Endodermal cell (in vitro differentiated cells): ENCODE results near the gene ALDH6A1. TPM values are rescaled to one million over a fixed set of nuclear protein-coding genes. Genes with fewer than 3 reads are reported as not detected.

Experiments
- DNase-seq: peaks from one replicate; pipeline ENCODE4 v3.0.0-alpha.2; 2017
- H3K27ac ChIP-seq: 2 replicates; pipeline ENCODE4 v1.5.1; 2013; ENCODE audit warnings: mild to moderate bottlenecking, low read depth, low read length, moderate library complexity
- H3K27me3 ChIP-seq: 2 replicates; pipeline ENCODE4 v1.6.1; 2013; ENCODE audit warnings: mild to moderate bottlenecking, low read length, moderate library complexity; ENCODE audit not compliant: insufficient read depth, control insufficient read depth, poor library complexity, severe bottlenecking
- H3K36me3 ChIP-seq: 2 replicates; pipeline ENCODE4 v1.7.0; 2013; ENCODE audit warnings: mild to moderate bottlenecking, low read length, moderate library complexity; ENCODE audit not compliant: control insufficient read depth, insufficient read depth
- H3K4me1 ChIP-seq: one replicate; pipeline ENCODE4 v1.7.0; 2013; ENCODE audit warnings: low read length; ENCODE audit not compliant: control insufficient read depth, insufficient read depth
- H3K4me3 ChIP-seq: 2 replicates; pipeline ENCODE4 v1.5.1; 2013; ENCODE audit warnings: mild to moderate bottlenecking, low read length, moderate library complexity
- H3K9ac ChIP-seq: 2 replicates; pipeline ENCODE4 v1.6.1; 2013; ENCODE audit warnings: mild to moderate bottlenecking, low read length, moderate library complexity; ENCODE audit not compliant: poor library complexity, severe bottlenecking; ENCODE audit errors: extremely low read depth
- H3K9me3 ChIP-seq: 2 replicates; pipeline ENCODE4 v1.6.1; 2013; ENCODE audit warnings: mild to moderate bottlenecking, low read length, moderate library complexity; ENCODE audit not compliant: control insufficient read depth
- H3K27ac Mint-ChIP-seq: 2 replicates; pipeline ENCODE4 v1.8.0; 2020; ENCODE audit warnings: mixed read lengths
- H3K27me3 Mint-ChIP-seq: 2 replicates; pipeline ENCODE4 v1.8.0; 2021; ENCODE audit warnings: mild to moderate bottlenecking, mixed read lengths; ENCODE audit not compliant: insufficient read depth
- H3K36me3 Mint-ChIP-seq: 2 replicates; pipeline ENCODE4 v1.8.0; 2020; ENCODE audit warnings: low read depth, mixed read lengths
- H3K4me1 Mint-ChIP-seq: 2 replicates; pipeline ENCODE4 v1.8.0; 2020; ENCODE audit warnings: mixed read lengths
- H3K4me3 Mint-ChIP-seq: 2 replicates; pipeline ENCODE4 v1.8.0; 2020; ENCODE audit warnings: mild to moderate bottlenecking, moderate library complexity, mixed read lengths
- H3K9me3 Mint-ChIP-seq: 2 replicates; pipeline ENCODE4 v1.8.0; 2020; ENCODE audit warnings: mild to moderate bottlenecking, mixed read lengths
- CTCF ChIP-seq: fragments of 200-600 bp; sonication (generic); conservative IDR thresholded peaks from 2 replicates; pipeline ENCODE4 v1.5.0; 2021; ENCODE audit warnings: antibody characterized with exemption, mild to moderate bottlenecking
- WGBS, 2 experiments: methylation state at CpG; one replicate each; pipeline versions ENCODE4 v1.1.5 to v1.1.7; 2013; ENCODE audit warnings: missing lambda C conversion rate in 2 of 2, mixed read lengths in 1 of 2; ENCODE audit not compliant: insufficient coverage in 1 of 2, insufficient read length in 1 of 2; 5-methylcytosine and 5-hydroxymethylcytosine counted together
- total RNA-seq, 2 donors: library from RNA; stranded (reverse); fragmentation: NEBNext Ultra II Directional in 1 of 2; extraction: Animal tissue kit (Norgen Biotek cat#: 25700) in 1 of 2; gene quantifications; 2 replicates in 1 of 2; 3 replicates in 1 of 2; pipeline ENCODE4 v1.2.1, GENCODE V29; 2021

Gene ALDH6A1
- total RNA-seq, 2 donors from 2014 or later: 62.0 to 66.2 TPM

GRCh38 chr14:74008843-74009499 is 75.3 kb downstream of the ALDH6A1 start:
- Mint-ChIP-seq H3K9me3 (no peaks in the 10 kb centered on the region), H3K27me3 (no peaks in the 10 kb centered on the region), H3K4me1 (no peaks in the 10 kb centered on the region), H3K4me3 (no peak overlapping the region), H3K36me3 (peaks cover 40% of the 10 kb centered on the region), H3K27ac (no peak overlapping the region)
- Histone ChIP-seq H3K27ac (no peak overlapping the region), H3K27me3 (no peaks in the 10 kb centered on the region), H3K4me3 (no peak overlapping the region), H3K4me1 (no peaks in the 10 kb centered on the region), H3K36me3 (peaks cover 24% of the 10 kb centered on the region), H3K9me3 (no peaks in the 10 kb centered on the region), H3K9ac (no peak overlapping the region)
- 83 to 84% methylated on average over 1 to 2 of the region's 2 CpGs for whole genome bisulfite sequencing, 2 experiments
- no peak for DNase-seq
- TF ChIP-seq CTCF: no peak

Other genes starting within 250 kb of the ALDH6A1 start
- gene PTGR2, start 232.6 kb downstream of the ALDH6A1 start, total RNA-seq: 10 to 100 TPM in 1 of 2 donors, 1 to 10 TPM in 1; 7.7 to 21.5 TPM
- gene ZNF410, start 197.6 kb downstream of the ALDH6A1 start, total RNA-seq: 10 to 100 TPM; 34.2 to 40.7 TPM
- gene FAM161B, start 134.4 kb downstream of the ALDH6A1 start, total RNA-seq: 1 to 10 TPM in 1 of 2 donors, under 1 TPM in 1; 0.97 to 1.3 TPM
- 10 to 100 TPM; 18.0 to 18.1 TPM for gene COQ6, start 134.2 kb downstream of the ALDH6A1 start, total RNA-seq
- 10 to 100 TPM; 15.6 to 16.5 TPM for gene ENTPD5, start 65.2 kb downstream of the ALDH6A1 start, total RNA-seq
- 1 to 10 TPM; 2.6 to 2.9 TPM for gene BBOF1, start 65.1 kb downstream of the ALDH6A1 start, total RNA-seq
- gene LIN52, start 503 bp upstream of the ALDH6A1 start, total RNA-seq: 10 to 100 TPM; 16.4 to 19.0 TPM
- not detected for gene VSX2, start 155.0 kb upstream of the ALDH6A1 start, total RNA-seq
- gene ABCD4, start 218.5 kb upstream of the ALDH6A1 start, total RNA-seq: 100 to 1,000 TPM; 153 to 239 TPM